ENCODE data around the gene HMHB1.

DNA sequence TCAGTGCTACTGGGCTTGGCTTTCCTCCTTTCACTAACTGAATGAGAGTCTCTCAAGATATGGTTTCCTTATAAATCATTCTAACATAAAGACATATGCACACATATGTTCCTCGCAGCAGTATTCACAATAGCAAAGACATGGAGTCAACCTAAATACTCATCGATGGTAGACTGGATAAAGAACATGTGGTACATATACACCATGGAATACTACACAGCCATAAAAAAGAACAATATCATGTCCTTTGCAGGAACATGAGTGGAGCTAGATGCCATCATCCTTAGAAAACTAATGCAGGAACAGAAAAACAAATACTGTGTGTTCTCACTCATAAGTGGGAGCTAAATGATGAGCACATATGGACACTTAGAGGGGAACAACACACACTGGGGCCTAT is 32.5 kb upstream of the HMHB1 start:
- TF ChIP-seq, protein P1, sequence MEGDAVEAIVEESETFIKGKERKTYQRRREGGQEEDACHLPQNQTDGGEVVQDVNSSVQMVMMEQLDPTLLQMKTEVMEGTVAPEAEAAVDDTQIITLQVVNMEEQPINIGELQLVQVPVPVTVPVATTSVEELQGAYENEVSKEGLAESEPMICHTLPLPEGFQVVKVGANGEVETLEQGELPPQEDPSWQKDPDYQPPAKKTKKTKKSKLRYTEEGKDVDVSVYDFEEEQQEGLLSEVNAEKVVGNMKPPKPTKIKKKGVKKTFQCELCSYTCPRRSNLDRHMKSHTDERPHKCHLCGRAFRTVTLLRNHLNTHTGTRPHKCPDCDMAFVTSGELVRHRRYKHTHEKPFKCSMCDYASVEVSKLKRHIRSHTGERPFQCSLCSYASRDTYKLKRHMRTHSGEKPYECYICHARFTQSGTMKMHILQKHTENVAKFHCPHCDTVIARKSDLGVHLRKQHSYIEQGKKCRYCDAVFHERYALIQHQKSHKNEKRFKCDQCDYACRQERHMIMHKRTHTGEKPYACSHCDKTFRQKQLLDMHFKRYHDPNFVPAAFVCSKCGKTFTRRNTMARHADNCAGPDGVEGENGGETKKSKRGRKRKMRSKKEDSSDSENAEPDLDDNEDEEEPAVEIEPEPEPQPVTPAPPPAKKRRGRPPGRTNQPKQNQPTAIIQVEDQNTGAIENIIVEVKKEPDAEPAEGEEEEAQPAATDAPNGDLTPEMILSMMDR (conservative IDR thresholded peaks at IDR 0.05 in 1 of 2, IDR thresholded peaks at IDR 0.05 in 1 of 2; ENCODE audit: low read depth in 1 of 2, low read length in 2 of 2), result no peak
- no peak for TF ChIP-seq EZH2 (IDR thresholded peaks at IDR 0.05; ENCODE audit: low read length, missing control alignments)

All from fibroblast of lung (primary cell).